Upper lobe of left lung (tissue), 4 donors: ENCODE results near the gene BLOC1S5.

ENCODE experiments used
- EP300 ChIP-seq, 4 donors: sonication (generic); formaldehyde crosslinking; IDR thresholded peaks; one replicate each; pipeline ENCODE4 v1.5.1; 2017; ENCODE audit warnings: antibody characterized with exemption in 4 of 4, control low read depth in 2 of 4
- POLR2A ChIP-seq, 4 donors: fragments of 450-650 bp; IDR thresholded peaks; one replicate each; pipeline ENCODE4 v1.5.1; 2016 to 2017; ENCODE audit warnings: antibody characterized with exemption in 4 of 4, mild to moderate bottlenecking in 2 of 4
- POLR2AphosphoS5 ChIP-seq, 2 donors: sonication (generic); formaldehyde crosslinking; IDR thresholded peaks; one replicate each; pipeline ENCODE4 v1.5.1; 2017; ENCODE audit warnings: antibody characterized with exemption in 2 of 2
- TF ChIP-seq, protein P1 (sequence below), 6 experiments: fragments of 450-650 bp in 4 of 6; fragments of 200-600 bp in 2 of 6; sonication (generic) in 2 of 6; IDR thresholded peaks; one replicate each; pipeline ENCODE4 v1.5.1; 2016 to 2019; ENCODE audit warnings: antibody characterized with exemption in 6 of 6

DNA sequence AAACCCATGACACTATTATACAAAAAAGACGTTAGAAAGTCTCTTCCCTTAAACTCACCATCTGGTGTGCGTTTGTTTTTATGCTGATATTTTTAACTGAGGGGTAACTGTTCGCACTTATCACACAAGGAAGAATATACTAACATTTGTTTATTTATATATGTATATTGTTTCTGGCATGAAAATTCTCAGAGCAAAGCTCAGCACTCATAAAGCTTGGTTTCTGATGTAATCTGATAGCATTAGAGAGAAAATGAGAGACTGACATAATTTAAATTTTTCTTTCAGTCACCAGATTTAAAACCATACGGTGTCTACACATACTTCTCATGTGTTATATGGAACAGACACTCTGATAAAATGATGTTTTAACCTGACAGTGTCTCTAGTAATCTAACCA lies 6.9 kb downstream of the BLOC1S5 start:
- TF ChIP-seq POLR2AphosphoS5 (IDR thresholded peaks at IDR 0.05) = no peak
- TF ChIP-seq, protein P1, sequence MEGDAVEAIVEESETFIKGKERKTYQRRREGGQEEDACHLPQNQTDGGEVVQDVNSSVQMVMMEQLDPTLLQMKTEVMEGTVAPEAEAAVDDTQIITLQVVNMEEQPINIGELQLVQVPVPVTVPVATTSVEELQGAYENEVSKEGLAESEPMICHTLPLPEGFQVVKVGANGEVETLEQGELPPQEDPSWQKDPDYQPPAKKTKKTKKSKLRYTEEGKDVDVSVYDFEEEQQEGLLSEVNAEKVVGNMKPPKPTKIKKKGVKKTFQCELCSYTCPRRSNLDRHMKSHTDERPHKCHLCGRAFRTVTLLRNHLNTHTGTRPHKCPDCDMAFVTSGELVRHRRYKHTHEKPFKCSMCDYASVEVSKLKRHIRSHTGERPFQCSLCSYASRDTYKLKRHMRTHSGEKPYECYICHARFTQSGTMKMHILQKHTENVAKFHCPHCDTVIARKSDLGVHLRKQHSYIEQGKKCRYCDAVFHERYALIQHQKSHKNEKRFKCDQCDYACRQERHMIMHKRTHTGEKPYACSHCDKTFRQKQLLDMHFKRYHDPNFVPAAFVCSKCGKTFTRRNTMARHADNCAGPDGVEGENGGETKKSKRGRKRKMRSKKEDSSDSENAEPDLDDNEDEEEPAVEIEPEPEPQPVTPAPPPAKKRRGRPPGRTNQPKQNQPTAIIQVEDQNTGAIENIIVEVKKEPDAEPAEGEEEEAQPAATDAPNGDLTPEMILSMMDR (IDR thresholded peaks at IDR 0.05) = no peak
- no peak for TF ChIP-seq POLR2A (IDR thresholded peaks at IDR 0.05)
- no peak for TF ChIP-seq EP300 (IDR thresholded peaks at IDR 0.05)
